NCI-H2227 treated with DMSO at 0.1 percent for 48 hours (cell line): ENCODE measurements around the gene TMEM87B.
A peak's percentile ranks its signal among the peaks of the same experiment; 100 is the strongest.
"Not testable (repeated sequence)": the region's sequence is repeated elsewhere in the genome, so short reads cannot be mapped to it uniquely, and the experiment has no call there.

Experiments used
- DNase-seq: peaks from one replicate; lab custom pipeline; 2025; lab: John Stamatoyannopoulos, UW

The TMEM87B gene

DNA sequence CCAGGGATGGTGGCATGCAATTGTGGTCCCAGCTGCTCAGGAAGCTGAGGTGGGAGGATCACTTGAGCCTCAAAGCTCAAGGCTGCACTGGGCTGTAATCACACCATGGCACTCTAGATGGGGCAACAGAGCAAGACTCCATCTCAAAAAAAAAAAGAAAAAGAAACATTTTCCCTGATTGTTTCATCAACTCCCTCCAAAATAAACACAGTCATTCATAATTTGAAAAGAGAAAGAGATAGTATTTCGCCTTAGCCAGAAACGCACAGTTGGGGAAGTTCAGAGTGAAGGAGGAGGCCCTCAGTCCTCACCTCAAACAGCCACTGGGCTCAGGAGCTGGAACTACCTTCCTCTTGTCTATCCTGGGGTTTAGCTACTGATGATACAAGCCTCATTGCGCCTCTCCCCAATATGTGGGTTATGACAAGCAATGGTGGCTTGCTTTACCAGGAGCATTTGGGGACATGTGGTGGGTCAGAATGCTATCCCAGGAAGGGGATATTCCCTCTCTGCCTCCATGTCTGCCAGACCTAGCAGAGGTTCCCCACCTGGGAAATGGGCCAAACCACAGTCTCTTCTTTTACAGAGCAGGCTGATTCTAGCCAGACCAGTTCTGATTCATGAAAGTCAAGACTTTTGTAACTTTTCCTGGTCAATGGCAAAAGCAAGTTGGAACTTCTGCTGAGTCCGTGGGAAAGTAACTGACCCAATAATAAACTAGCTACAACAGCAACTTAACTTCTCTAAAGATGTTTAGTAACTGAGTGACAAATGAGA lies 22.2 kb upstream of the TMEM87B start:
- no peak for DNase-seq

- no peak for DNase-seq
Observed at GRCh38 chr2:112033600-112033999, 21.5 kb upstream of the TMEM87B start.

DNA sequence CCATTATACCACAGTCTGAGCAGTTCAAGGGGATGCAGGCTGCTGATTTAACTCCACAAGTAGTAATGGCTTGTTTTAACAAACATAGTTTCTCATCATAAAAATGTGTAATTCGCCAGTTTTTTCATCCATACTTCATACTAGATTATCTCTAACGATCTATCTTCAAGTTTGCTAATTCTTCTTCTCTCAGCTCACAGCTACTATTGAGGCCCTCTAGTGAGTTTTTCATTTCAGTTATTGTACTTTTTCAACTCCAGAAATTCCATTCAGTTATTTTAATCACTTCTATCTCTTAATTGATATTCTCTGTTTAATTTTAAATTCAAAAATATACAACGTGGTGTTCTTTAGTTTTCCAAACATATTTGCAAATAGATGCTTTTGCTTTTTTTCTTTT lies 20.1 kb upstream of the TMEM87B start:
- no peak for DNase-seq

DNA sequence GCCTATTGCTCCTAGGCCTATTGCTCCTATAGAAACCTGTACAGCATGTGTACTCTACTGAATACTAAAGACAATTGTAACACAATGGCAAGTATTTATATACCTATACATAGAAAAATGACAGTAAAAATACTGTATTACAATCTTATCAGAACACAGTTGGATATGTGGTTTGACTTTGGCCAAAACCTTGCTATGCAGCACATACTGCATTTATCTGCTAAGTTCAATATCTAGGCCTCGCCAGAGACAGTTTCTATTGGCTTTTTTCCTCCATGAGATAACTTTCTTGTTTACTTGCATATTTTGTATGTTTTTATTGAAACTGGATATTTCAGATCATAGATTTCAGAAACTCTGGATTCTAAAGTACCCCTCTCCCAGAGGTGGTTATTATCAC lies 19.3 kb upstream of the TMEM87B start:
- no peak for DNase-seq

GRCh38 chr2:112039556-112039955 lies 15.5 kb upstream of the TMEM87B start:
- DNase-seq, result not testable (repeated sequence)

DNA sequence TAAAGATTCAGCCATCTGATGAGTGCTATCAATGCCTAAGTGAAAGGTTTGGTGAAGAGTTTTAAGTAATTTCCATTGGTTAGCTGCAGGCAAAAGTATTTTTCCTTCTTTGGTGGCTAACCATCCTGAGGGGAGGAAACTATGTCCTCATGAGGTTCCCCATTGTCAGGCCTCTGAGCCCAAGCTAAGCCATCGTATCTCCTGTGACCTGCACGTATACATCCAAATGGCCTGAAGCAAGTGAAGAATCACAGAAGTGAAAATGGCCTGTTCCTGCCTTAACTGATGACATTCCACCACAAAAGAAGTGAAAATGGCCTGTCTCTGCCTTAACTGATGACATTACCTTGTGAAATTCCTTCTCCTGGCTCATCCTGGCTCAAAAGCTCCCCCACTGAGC lies 15.0 kb upstream of the TMEM87B start:
- not testable (repeated sequence) for DNase-seq

DNA sequence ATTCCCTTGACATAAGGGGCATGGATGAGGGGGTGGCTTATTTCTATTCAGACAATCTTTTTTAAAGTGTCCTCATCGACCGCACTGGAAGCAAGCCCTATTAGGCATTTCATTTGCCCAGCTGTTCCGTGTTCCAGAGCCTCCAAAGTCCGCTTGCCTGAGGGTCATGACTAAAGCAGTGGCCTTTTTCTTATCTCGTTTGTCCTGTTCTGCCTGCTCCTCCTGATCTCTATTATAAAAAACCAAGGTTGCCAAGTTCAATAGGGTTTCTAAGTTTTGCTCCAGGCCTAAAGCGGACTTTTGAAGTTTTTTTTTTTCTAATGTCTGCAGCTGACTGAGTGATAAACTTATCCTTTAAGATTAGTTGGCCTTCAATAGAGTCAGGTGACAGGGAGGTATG lies 13.6 kb upstream of the TMEM87B start:
- DNase-seq, result not testable (repeated sequence)

- DNase-seq, result no peak
Observed at GRCh38 chr2:112045446-112046014, 9.5 kb upstream of the TMEM87B start.

GRCh38 chr2:112046231-112046630 lies 8.8 kb upstream of the TMEM87B start:
- no peak for DNase-seq

DNA sequence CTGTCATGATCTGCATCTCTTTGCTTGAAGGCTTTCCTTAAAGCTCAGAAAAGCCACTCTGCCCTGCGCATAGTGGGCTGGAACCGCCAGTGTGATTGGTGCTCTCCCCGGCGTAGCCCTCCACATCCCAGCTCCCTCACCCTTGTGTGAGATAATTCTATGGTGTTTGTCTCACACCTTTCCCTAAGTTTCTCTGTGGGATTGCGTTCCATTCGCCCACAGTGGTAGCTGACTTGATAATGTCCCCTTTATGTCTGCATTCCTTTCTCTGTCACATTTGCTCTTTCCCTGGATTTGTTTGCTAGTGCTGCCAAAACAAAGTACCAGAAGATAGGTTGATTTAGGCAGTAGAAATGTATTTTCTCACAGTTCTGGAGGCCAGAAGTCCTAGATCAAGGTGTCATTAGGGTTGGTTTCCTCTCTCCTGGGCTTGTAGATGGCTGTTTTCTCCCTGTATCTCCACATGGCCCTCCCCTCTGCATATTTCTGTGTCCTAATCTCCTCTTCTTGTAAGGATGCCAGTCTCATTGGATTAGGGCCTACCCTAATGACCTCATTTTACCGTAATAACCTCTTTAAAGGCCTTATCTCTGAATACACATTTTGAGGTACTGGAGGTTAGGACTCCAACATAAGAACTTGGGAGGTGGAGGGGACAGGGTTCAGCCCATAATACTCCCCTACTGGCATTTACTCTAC lies 7.4 kb upstream of the TMEM87B start:
- no peak for DNase-seq

DNA sequence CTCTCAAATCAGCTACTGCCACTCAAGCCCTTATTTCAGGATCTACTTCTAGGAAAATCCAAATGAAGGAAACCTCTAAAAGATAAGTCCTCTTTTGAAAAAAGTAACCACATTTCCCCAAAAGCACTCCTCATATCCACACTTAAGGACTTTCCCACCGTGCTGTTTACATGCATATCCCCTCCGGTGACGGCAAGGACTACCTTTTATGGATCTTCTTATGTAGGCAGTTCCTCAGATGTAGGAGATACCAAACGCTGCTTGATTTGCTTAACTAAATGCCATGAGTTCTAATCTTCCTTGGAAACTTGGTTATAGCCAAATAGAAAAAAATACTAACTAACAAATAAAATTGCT lies 6.9 kb upstream of the TMEM87B start:
- no peak for DNase-seq

- peak; percentile 70 for DNase-seq
Observed at GRCh38 chr2:112048887-112049286, 6.2 kb upstream of the TMEM87B start.

GRCh38 chr2:112050316-112050715 lies 4.8 kb upstream of the TMEM87B start:
- DNase-seq, result no peak

DNA sequence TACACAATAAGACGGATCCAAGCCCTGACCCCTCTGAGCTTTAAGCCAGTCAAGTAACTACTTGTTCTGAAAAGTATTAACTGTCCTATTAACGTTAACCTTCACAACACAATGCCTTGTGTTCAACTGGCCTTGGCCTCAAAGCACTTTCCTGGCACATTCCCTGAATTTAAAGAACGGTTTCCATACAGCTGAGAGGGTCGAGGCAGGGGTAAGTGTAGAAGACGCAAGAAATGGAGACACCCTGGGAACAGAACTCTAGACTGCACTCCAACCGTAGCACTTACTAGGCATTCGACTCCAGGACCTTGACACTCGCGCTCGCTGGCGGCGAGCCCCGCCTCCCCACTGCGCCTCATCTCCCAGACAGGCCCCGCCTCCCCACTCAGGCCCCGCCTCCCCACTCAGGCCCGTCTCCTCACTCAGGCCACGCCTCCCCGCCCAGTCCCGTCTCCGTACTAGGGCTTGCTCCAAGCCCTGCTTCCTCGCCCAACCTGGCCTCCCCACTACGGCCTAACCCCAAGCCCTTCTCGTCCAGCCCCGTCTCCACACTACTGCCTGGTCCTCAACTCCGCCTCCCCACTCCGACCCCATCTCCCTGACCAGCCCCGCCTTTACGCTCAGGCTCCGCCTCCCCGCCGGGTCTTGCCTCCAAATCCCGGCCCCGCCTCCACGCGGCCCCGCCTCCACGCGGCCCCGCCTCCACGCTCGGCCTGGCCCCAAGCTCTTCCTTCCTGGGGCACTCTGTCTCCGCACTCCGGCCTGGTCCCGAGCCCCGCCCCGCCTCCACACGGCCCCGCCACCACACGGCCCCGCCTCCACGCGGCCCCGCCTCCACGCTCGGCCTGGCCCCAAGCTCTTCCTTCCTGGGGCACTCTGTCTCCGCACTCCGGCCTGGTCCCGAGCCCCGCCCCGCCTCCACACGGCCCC lies 887 bp upstream of the TMEM87B start:
- DNase-seq, result peak; percentile 98

- DNase-seq, result peak; percentile 58
Observed at GRCh38 chr2:112055730-112056625, 909 bp downstream of the TMEM87B start.

DNA sequence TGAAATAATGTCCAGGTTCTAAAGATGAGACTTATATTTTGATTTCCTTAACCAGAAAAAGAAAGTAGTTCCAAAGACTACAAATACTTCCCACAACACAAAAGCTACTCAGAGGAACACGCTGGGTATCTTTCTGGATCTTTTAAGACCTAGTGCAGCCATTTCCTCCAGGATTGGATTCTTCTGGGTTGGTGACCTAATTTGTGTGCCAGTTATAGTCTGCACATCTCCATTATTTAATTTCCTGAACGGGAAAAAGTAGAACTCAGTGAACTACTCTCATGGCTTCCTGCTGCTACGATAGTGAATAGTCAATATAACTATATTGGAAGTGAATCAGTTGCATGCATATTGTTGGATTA lies 1.5 kb downstream of the TMEM87B start:
- DNase-seq, result no peak

DNA sequence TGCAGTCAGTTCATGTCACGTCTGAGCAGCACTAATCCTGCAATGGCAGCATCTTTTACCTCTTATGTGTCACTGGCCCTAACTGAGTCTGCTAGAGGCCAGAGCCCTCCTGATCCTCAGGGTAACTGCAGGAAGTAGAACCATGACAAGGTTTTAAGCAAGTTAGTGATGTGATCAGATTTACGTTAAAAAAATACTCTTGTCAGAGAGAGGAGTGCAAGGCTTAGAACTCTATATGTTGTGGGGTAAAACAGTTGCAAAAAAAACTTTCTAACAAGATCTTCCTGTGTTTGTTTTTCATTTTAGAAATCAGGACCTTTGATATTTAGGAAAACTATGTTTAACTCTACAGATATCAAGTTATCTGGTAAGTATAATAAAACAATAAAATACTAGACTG lies 4.6 kb downstream of the TMEM87B start:
- no peak for DNase-seq

DNA sequence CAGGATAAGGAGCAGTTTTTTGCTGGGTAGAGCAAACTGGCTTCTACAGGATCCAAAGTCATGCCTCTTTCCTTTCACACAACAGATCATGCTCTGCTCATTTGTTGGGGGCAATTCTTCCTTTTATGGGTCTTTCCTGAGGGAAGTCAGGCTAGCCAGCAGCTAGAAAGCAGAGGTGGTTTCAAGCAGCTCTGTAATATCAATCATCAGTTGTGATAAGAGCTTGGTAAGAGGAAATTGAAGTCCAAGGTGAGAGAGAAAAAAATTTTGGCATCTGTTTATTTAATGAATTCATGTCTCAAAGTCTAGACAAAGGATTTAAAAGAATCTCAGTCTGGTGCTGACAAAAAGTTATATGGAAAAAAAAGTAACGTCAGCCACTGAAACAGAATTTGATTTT lies 6.2 kb downstream of the TMEM87B start:
- DNase-seq, result no peak

- no peak for DNase-seq
Observed at GRCh38 chr2:112061840-112062239, 6.8 kb downstream of the TMEM87B start.

DNA sequence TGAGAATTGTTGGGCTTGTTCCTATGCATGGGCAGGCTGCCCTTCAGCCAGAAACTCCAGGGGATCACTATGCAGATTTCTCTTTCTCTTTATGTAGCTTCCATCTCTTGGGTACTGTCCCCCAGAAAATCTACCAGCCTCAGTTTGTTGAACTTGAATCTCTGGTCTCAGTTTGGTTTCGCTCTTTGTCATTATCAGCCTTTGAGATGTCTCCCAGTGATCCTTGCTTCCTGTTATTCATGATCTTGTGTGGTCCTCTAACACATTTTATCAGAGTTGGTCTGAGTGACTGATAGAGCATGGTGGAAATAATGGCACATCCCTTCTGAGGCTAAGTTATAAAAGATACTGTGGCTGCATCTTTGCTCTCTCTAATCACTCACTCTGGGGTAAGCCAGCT lies 7.8 kb downstream of the TMEM87B start:
- no peak for DNase-seq

GRCh38 chr2:112065486-112065885 lies 10.4 kb downstream of the TMEM87B start:
- no peak for DNase-seq
